Large intestine (tissue), 3 donors: ENCODE measurements around the gene MAST4. TPM values are rescaled to one million over a fixed set of nuclear protein-coding genes. Genes with fewer than 3 reads are reported as not detected.

ENCODE experiments used
- DNase-seq, 2 donors: peaks; one replicate each; pipeline versions ENCODE4 v3.0.0 to v3.0.0-alpha.2; 2013
- H3K27ac ChIP-seq: one replicate; pipeline ENCODE4 v1.5.1; 2013; ENCODE audit warnings: low read length
- H3K27me3 ChIP-seq: 2 replicates; pipeline ENCODE4 v1.6.1; 2013; ENCODE audit warnings: low read length; ENCODE audit not compliant: control insufficient read depth, insufficient read depth
- H3K36me3 ChIP-seq: 2 replicates; pipeline ENCODE4 v1.6.1; 2013; ENCODE audit warnings: low read length; ENCODE audit not compliant: control insufficient read depth, insufficient read depth
- H3K4me1 ChIP-seq: one replicate; pipeline ENCODE4 v1.6.1; 2013; ENCODE audit warnings: low read length; ENCODE audit not compliant: control insufficient read depth, insufficient read depth
- H3K4me3 ChIP-seq: one replicate; pipeline ENCODE4 v1.5.1; 2013; ENCODE audit warnings: low read length
- H3K9me3 ChIP-seq: one replicate; pipeline ENCODE4 v1.6.1; 2013; ENCODE audit warnings: mild to moderate bottlenecking, low read depth, low read length, moderate library complexity; ENCODE audit not compliant: control insufficient read depth
- WGBS: methylation state at CpG from one replicate; pipeline ENCODE4 v1.1.5; 2013; ENCODE audit warnings: low lambda C conversion rate; ENCODE audit not compliant: insufficient coverage; 5-methylcytosine and 5-hydroxymethylcytosine counted together
- polyA plus RNA-seq: library from polyadenylated mRNA; unstranded; fragments of 120-200 nt; gene quantifications from one replicate; pipeline ENCODE4 v1.2.1, GENCODE V29; 2013

Gene MAST4
- polyA plus RNA-seq, 1 donor: 14.8 TPM

DNA sequence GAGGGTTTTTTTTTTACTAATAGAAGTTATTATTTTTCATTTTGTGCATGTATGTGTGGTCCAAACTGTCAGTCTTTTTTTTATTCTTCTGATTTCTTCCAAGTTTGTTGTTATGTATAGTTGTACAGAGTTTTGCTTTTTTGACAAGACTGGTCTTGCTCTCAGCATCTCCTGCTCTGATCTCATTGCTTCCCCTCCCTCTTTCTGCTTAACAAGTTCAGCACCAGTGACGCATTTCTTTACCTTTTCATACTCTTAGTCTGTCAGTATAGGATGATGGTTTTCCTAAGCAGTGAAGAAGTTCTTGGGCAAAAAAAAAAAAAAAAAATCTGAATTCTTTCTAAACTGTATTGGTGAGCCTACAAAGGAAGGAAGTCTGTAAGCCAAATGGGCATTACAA, 465.3 kb downstream of the MAST4 start:
- no peaks in the 10 kb centered on the region for H3K27me3 ChIP-seq
- no peak overlapping the region for H3K27ac ChIP-seq
- H3K9me3 ChIP-seq: no peaks in the 10 kb centered on the region
- DNase-seq: no peak
- 100% methylated on average over 1 of the region's 1 CpG for WGBS
- H3K36me3 ChIP-seq: peaks cover 7% of the 10 kb centered on the region
- no peak overlapping the region for H3K4me3 ChIP-seq
- peaks cover 4% of the 10 kb centered on the region for H3K4me1 ChIP-seq

DNA sequence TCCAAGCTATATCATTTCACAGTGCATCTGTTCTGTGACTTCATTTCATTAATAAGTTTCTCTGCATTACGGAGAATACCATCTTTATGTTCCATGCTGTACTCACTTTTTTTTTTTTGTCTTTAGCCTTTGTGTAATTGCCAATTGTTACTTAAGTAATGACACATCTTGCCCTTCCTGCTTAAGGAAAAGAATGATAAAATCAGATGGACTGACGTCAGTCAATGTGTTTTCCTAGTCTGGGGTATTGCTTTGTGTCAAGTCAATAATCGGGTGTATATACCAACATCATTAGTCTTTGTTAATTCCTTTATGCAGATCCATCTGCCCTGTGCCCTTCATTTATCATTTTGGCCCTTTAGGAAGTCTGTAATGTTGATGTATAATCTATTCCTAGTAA, 466.9 kb downstream of the MAST4 start:
- Histone ChIP-seq H3K27ac (no peak overlapping the region), H3K9me3 (no peaks in the 10 kb centered on the region), H3K4me3 (no peak overlapping the region), H3K27me3 (no peaks in the 10 kb centered on the region), H3K36me3 (peaks cover 9% of the 10 kb centered on the region), H3K4me1 (peaks cover 4% of the 10 kb centered on the region)
- no peak for DNase-seq
- WGBS: 100% methylated on average over 1 of the region's 3 CpGs

- Histone ChIP-seq H3K9me3 (no peaks in the 10 kb centered on the region), H3K4me3 (no peak overlapping the region), H3K27me3 (no peaks in the 10 kb centered on the region), H3K27ac (no peak overlapping the region), H3K36me3 (peaks cover 9% of the 10 kb centered on the region), H3K4me1 (peaks cover 3% of the 10 kb centered on the region)
- no peak for DNase-seq
- WGBS: no CpG with 5 or more reads among the region's 3 CpGs
These were observed 467.6 kb downstream of the MAST4 start for GRCh38 chr5:67063791-67064190.

DNA sequence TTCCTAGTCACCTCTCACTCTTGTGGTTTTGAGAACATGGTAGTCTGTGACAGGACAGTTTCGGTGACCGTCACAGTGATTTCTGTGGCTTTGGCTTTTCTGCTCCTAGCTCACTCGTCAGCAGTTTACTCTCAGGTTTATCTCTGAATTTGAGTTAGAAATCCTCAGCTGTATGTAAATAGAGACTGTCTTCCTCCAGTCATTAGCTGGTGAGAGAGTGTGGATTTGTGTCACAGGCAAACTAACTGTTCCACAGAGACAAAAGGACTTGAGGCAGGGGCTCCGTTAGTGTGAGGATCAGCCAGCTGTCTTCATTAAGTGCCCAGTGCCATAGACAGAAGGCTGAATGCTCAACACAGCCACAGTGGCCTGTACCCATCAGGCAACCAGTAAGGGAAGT, 469.0 kb downstream of the MAST4 start:
- Histone ChIP-seq H3K4me1 (no peaks in the 10 kb centered on the region), H3K27me3 (no peaks in the 10 kb centered on the region), H3K4me3 (no peak overlapping the region), H3K36me3 (peaks cover 9% of the 10 kb centered on the region), H3K27ac (no peak overlapping the region), H3K9me3 (no peaks in the 10 kb centered on the region)
- DNase-seq: no peak
- WGBS: no CpG with 5 or more reads among the region's 4 CpGs

DNA sequence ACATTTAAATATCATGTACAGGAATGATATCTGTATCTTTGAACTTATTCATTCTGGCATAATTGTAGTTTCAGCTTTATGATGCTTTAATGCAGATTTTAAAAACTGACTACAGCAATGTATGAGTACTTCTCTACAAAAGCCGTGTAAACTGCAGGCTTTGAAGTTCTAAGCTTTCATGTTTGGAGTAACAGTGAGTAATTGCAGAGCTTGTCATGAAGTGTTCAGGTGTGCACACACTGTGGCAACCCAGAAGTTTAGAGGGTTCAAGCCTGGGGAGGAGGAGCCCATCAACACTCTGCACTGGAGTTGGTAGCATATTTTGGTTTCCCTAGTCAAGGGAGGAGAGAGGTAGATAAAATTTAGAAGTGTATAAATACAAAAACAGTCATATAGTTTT, 469.5 kb downstream of the MAST4 start:
- Histone ChIP-seq H3K27me3 (no peaks in the 10 kb centered on the region), H3K27ac (no peak overlapping the region), H3K4me1 (no peaks in the 10 kb centered on the region), H3K36me3 (peaks cover 9% of the 10 kb centered on the region), H3K4me3 (no peak overlapping the region), H3K9me3 (no peaks in the 10 kb centered on the region)
- no peak for DNase-seq
- WGBS: no CpG with 5 or more reads among the region's 1 CpG

DNA sequence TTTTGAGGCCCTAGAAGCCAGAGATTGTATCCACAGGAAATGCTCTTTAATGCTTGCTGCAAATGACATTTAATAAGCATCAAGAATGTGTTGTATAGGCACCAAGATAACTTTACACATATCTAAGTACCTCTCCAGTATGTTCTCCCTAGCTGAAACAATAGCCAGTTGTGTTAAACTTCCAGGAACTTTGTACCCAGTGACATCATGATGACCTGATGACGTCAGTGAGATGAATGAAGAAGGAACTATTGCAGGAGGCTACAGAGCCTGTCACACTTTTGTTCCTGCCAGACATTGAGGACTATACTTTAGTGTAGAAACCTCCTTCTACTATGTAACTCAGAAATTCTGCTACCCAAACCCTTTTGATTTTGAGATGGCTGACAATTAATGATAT, 470.6 kb downstream of the MAST4 start:
- Histone ChIP-seq H3K36me3 (peaks cover 9% of the 10 kb centered on the region), H3K4me3 (no peak overlapping the region), H3K4me1 (no peaks in the 10 kb centered on the region), H3K27ac (no peak overlapping the region), H3K9me3 (no peaks in the 10 kb centered on the region), H3K27me3 (no peaks in the 10 kb centered on the region)
- DNase-seq: peak; percentile 41 to 79
- no CpG with 5 or more reads among the region's 1 CpG for WGBS

GRCh38 chr5:67073045-67073680, 477.0 kb downstream of the MAST4 start:
- H3K27ac ChIP-seq: no peak overlapping the region
- H3K4me3 ChIP-seq: no peak overlapping the region
- H3K36me3 ChIP-seq: no peaks in the 10 kb centered on the region
- H3K4me1 ChIP-seq: peaks cover 4% of the 10 kb centered on the region
- H3K27me3 ChIP-seq: no peaks in the 10 kb centered on the region
- peak in 1 of 2 donors; percentile 65 for DNase-seq
- WGBS: 33% methylated on average over 2 of the region's 3 CpGs
- no peaks in the 10 kb centered on the region for H3K9me3 ChIP-seq

DNA sequence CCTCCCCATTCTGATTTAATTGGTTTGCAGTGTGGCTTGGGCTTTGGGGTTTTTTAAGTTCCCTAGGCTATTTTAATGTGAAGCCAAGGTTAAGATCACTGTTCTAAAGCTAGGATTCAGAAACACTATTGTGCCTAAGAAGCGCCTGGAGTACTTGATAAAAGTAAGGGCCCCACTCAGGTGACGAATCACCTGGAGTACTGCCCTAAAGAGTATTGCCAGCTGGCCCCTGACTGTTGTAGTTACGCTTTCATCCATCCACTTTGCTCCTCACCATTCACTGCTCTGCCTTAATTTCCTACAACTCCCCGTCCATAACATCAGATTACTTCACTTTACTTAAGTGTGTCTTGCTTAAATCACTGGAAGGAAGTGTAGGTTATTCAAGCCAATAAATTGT, 481.1 kb downstream of the MAST4 start:
- Histone ChIP-seq H3K4me3 (no peak overlapping the region), H3K9me3 (no peaks in the 10 kb centered on the region), H3K27ac (no peak overlapping the region), H3K36me3 (no peaks in the 10 kb centered on the region), H3K4me1 (peaks cover 4% of the 10 kb centered on the region), H3K27me3 (no peaks in the 10 kb centered on the region)
- no CpG with 5 or more reads among the region's 4 CpGs for WGBS
- no peak for DNase-seq

DNA sequence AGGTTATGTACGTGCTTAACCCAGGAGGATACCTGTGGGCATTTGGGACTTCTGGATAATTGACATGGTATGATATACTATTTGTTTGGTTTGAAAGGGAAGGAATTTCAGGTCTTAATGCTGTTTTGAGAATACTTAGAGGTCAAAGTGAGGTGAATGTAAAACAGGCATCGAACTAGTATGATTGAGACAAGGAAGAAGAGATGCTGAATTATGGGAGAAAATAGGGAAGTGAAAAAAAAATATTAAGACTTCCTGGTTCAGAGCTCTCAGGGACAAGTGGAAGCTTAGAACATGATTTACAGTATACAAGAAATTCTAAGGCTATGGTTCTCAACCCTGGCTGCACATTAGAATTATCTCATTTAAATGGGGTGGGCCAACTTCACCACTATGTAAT, 485.1 kb downstream of the MAST4 start:
- H3K4me3 ChIP-seq: no peak overlapping the region
- no peaks in the 10 kb centered on the region for H3K9me3 ChIP-seq
- DNase-seq: no peak
- no peaks in the 10 kb centered on the region for H3K27me3 ChIP-seq
- H3K4me1 ChIP-seq: no peaks in the 10 kb centered on the region
- no peaks in the 10 kb centered on the region for H3K36me3 ChIP-seq
- WGBS: 60% methylated on average over 1 of the region's 2 CpGs
- no peak overlapping the region for H3K27ac ChIP-seq

DNA sequence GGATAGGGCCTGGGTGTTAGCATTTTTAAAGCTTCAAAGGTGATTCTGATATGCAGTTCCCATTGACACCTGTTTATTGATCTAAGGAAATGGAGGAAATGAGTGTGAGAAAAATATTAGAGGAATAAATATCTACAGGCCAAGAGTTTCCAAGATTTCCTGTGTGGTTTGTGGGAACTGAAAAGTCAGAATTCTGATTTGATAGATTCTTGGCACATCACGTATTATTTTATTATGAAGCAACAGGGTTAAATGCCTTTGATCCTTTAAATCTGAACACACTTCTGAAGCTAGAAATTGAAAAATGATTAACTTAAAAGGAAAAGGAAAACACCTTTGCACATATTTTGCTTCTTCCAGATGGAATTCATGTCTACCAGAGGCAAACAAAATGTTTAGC, 486.7 kb downstream of the MAST4 start:
- no peak for DNase-seq
- WGBS: 78% methylated on average over 1 of the region's 1 CpG
- H3K36me3 ChIP-seq: no peaks in the 10 kb centered on the region
- no peaks in the 10 kb centered on the region for H3K27me3 ChIP-seq
- H3K27ac ChIP-seq: no peak overlapping the region
- H3K4me3 ChIP-seq: no peak overlapping the region
- H3K4me1 ChIP-seq: no peaks in the 10 kb centered on the region
- no peaks in the 10 kb centered on the region for H3K9me3 ChIP-seq

DNA sequence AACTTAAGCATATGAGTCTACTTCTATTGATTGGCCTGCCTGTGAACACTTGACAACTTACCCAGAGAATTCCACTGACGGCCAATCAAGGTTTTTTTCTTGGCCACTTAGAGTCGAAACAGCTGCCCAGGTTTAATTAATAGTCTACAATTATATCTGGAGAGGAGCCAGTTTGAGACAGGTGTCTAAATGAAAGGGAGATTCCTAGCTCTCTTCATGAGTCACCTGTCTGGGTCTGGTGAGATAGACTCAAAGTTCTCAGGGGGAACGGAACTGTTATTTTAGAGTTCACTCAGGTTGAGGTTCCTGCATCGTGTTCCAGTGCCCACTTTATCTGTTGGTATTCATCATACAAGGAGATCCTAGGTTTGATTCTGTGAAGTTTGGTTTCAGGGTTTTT, 489.4 kb downstream of the MAST4 start:
- DNase-seq: peak in 1 of 2 donors; percentile 24
- peaks cover 3% of the 10 kb centered on the region for H3K36me3 ChIP-seq
- H3K27me3 ChIP-seq: no peaks in the 10 kb centered on the region
- no peaks in the 10 kb centered on the region for H3K4me1 ChIP-seq
- no peak overlapping the region for H3K27ac ChIP-seq
- no peak overlapping the region for H3K4me3 ChIP-seq
- no peaks in the 10 kb centered on the region for H3K9me3 ChIP-seq
- 50% methylated on average over 2 of the region's 4 CpGs for WGBS
